CD4-positive, alpha-beta T cell treated with Interleukin-21 for 1 hour (primary cell): ENCODE results near the gene ZNF575.
"Not testable (repeated sequence)": the region's sequence is repeated elsewhere in the genome, so short reads cannot be mapped to it uniquely, and the experiment has no call there.

Experiments
- DNase-seq: peaks from one replicate; pipeline ENCODE4 v3.0.0-alpha.2; 2020

The ZNF575 gene

GRCh38 chr19:43511324-43511723 lies 21.7 kb upstream of the ZNF575 start:
- DNase-seq = no peak

GRCh38 chr19:43512399-43512798 lies 20.6 kb upstream of the ZNF575 start:
- not testable (repeated sequence) for DNase-seq

DNA sequence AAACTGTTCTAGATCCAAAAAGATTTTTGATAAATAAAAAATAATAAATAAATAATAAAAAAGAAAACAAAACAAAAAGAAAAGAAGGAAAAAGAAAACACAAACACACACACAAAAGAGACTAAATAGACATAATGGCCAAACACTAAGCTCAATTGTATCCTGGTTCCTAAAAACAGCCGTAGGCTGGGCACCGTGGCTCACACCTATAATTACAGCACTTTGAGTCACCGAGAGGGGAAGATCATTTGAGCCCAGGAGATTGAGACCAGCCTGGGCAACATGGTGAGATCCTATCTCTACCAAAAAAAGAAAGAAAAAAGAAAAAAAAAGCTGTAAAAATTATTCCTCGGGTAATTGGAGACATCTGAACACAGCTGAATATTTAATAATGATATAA lies 14.9 kb upstream of the ZNF575 start:
- DNase-seq = no peak

GRCh38 chr19:43519436-43520088 lies 13.4 kb upstream of the ZNF575 start:
- peak; percentile 80 for DNase-seq

DNA sequence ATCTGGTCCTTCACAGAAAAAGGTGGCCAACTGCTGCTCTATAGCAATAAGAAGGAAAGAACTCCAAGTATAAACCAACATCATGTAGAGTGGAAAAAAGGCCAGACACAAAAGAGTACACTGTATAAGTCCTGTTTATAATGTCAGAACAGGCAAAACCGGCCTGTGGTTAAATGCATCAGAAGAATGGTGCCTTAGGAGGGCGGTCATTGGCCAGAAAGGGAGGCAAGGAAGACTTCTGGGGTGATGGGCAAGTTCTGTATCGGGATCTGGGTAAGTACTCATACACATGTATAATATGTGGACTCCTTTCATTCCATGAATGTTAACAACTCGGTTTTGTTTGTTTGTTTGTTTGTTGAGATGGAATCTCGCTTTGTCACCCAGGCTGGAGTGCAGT lies 10.1 kb upstream of the ZNF575 start:
- no peak for DNase-seq

GRCh38 chr19:43523696-43524095 lies 9.3 kb upstream of the ZNF575 start:
- DNase-seq = not testable (repeated sequence)

DNA sequence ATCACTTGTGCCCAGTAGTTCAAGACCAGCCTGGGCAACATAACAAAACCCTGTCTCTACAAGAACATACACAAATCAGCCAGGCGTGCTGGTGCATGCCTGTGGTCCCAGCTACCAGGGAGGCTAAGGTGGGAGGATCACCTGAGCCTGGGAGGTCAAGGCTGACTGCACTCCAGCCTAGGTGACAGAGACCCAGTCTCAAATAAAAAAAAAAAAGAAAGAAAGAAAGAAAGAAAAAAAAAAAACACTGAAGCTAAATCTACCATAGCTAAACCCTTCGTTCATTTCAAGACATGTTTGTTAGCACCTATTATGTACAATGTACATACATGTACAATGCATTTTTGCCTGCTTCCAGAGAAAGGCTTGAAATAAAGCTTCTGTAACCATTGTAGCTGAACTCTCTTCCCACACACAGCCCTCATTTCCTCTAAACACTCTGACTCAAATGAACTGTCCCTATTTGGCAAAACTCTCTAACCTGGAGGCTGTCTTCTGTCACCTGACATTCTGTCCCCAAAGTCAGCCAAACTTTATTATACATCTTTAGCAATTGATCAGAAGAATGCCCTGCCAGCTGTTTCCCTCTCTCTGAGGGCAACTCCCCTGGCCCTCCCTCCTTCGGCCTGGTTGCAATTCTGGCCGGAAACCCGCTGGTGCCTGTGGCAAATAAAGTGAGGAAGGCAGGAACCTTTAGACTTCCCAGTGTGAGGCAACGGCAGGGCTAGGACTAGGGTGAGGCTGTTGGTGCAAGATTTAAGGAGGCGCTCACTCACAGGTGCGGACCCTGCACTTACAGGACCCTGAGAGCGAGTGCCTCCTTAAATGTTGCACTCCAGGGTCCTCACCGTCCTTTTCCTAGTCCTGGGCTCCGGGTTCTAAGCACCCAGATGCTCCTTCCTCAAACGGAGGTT lies 7.8 kb upstream of the ZNF575 start:
- peak; percentile 52 for DNase-seq

GRCh38 chr19:43525836-43526771 lies 6.9 kb upstream of the ZNF575 start:
- no peak for DNase-seq

DNA sequence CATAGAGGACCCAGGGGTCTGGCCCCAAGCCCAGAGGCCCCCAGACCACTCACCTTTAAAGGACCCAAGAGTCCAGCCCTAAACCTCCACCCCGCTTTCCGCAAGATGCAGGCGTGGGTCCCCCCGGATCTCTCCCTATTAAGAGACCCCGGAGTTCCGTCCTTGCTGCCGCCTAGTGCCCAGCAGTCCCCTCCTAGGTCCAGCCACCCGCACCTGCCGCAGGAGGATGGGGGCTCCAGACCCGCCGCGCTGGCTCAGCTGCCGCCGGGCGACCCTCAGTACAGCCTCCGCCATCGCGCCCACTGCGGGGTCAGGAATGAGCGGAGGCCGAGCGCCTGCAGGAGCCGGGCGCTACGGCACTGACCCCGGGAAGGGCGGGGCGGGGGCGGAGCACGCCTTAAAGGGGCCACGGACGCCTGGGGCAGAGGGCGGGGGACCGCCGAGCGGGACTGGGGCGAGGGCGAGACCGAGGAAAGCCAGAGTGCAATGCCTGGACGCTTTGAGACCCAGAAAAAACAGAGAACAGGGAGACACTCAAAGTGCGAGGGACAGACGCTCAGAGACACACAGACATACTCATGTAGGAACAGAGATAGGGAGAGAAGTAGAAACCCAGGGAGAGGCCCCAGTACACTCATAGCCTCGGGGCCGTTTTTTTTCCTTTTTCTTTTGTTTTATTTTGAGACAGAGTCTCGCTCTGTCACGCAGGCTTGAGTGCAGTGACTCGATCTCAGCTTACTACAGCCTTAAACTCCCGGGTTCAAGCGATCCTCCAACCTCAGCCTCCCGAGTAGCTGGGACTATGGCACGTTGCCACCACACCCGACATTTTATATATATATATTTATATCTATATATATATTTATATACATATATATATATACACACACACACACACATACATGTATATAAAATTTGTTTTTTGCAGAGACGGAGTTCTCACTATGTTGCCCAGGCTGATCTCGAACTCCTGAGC lies 5.8 kb upstream of the ZNF575 start, which contains the start of gene ETHE1:
ETHE1 (minus strand) TSS at position 318 of the 976 bp plus-strand sequence; CDS start at position 294, 24 bp downstream.
- DNase-seq = peak; percentile 72

DNA sequence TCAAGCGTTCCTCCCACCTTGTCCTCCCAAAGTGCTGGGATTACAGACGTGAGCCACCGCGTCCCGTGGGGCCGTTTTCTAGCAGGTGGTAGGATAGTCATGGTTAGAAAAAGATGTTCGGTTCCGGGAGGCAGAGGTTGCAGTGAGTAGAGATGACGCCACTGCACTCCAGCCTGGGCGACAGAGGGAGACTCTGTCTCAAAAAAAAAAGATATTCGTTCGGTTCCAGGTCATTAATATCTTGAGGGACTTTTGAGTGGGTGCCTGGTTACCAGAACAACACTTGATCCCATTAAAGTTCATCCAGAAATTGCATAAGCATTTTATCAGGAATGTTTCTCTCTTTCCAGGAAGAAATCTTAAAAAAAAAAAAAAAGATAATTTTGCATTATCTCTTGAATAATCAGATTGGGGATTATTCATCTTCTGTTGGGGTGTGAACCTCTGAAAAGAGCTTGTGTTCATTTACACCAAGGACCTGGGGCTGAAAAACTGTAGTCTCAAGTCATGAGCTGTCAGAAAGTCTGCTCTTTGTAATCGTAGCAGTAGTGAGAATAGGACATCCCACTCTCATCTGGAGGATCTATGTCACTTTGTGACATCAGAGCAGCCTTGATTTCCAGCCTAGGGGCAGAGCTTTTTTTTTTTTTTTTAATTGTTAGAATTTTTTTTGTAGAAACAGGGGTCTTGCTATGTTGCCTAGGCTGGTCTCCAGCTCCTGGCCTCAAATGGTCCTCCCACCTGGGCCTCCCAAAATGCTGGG lies 4.9 kb upstream of the ZNF575 start:
- no peak for DNase-seq

- no peak for DNase-seq
Measured at GRCh38 chr19:43532571-43532961, 422 bp upstream of the ZNF575 start.

DNA sequence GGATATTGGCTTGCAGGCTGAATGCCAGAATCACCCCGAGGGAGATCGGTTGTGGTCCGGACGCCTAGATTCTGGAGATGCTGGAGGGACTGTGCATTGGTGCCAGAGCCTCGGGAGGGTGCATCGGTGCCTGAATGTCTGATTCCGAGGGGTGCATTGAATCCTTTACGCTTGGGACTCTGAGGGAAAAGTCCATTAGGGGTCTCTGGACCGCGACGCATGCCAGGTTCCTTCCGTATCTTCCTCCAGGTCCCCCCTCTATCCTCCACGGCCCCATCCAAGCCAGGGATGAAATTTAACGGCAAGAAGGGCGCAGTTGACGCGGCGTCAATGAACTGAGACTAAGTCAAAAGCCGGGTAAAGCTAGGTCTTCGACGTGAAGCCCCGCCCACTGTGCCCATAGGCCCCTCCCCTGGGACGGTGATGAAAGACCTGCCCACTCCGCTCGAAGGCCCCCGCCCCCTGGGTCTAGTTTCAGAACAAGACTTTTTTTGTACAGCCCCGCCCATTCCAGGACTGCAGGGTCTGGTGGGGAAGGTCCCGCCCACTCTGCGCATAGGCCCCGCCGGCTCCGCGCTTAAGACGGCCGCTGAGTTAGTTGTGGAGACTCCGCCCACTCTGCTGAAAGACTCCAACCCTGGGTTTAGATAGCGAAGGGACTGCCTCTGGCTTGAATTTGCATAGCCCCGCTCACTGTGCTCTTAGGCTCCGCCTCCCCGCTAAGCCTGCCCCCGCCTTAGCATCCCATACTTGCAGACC lies 737 bp downstream of the ZNF575 start:
- DNase-seq = peak; percentile 98

GRCh38 chr19:43534305-43534815 lies 1.4 kb downstream of the ZNF575 start:
- no peak for DNase-seq

DNA sequence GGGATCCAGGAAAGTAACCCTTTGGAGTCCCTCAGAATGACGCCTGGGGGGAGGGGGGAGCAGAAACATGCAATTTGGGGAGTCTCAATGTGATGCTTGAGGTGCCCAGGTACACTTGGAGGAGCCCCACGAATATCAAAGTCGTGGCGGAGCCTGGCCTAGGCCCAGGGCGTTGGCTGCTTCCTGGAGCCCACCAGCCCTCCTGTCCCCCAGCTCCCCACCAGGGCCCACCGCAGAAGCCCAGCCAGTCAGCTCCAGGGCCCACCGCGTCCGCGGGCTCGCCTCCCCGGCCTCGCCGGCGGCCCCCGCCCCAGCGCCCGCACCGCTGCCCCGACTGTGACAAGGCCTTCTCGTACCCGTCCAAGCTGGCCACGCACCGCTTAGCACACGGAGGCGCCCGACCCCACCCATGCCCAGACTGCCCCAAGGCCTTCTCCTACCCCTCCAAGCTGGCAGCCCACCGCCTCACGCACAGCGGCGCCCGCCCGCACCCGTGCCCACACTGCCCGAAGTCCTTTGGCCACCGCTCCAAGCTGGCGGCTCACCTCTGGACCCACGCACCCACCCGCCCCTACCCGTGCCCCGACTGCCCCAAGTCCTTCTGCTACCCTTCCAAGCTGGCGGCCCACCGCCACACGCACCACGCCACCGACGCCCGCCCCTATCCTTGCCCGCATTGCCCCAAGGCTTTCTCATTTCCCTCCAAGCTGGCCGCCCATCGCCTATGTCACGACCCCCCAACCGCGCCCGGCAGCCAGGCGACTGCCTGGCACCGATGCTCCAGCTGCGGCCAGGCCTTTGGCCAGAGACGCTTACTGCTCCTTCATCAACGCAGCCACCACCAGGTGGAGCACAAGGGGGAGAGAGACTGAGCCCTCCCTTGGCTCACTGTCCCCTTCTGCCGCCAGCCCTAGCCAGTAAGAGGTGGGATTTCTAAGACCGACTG lies 2.1 kb downstream of the ZNF575 start:
- DNase-seq = peak; percentile 35

- DNase-seq = no peak
Measured at GRCh38 chr19:43538922-43539321, 5.9 kb downstream of the ZNF575 start.

DNA sequence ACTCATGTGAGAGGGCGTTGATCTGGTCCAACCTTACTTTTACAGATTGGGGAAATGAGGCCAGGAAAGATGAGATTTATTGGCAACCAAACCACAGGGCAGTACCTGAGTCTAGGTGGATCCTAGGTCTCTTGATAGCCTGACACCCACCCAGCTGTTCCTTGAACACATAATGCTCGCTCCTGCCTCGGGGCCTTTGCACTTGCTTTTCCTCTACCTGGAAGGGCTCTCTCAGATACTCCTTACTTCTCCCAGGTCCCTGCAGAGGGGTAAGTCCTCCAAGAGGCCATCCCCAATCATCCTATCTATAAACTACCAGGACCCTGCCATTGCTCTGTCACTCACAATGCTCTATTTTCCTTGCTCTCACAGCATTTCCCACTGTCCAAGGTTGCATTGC lies 7.4 kb downstream of the ZNF575 start:
- no peak for DNase-seq

GRCh38 chr19:43541920-43542650 lies 9.1 kb downstream of the ZNF575 start:
- DNase-seq = no peak

DNA sequence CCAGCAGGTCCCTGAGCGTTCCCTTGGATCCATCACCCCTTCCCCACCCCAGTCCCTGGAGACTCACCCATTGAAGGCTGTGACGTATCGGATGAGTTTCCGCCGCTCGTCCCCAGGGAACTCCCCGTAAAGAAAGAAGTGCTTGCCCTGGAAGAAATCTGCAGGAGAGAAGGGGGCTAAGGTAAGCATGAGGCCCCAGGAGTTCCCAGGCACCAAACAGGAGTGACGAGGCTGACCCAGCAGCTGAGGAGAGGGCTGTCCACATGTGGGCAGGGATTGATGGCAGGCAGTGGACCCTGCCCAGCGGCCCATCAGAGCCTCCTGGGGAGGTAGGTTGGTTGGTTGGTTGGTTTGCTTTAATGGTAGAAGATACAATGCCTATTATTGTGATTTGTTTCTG lies 11.1 kb downstream of the ZNF575 start:
- DNase-seq = no peak
